Activated CD4-positive, alpha-beta T cell treated with anti-CD3 and anti-CD28 coated beads for 48 hours (primary cell): ENCODE measurements around the gene PACSIN2.
"Not testable (repeated sequence)": the region's sequence is repeated elsewhere in the genome, so short reads cannot be mapped to it uniquely, and the experiment has no call there.

ENCODE experiments used
- DNase-seq: peaks from one replicate; pipeline ENCODE4 v3.0.0-alpha.2; 2020

PACSIN2 gene

DNA sequence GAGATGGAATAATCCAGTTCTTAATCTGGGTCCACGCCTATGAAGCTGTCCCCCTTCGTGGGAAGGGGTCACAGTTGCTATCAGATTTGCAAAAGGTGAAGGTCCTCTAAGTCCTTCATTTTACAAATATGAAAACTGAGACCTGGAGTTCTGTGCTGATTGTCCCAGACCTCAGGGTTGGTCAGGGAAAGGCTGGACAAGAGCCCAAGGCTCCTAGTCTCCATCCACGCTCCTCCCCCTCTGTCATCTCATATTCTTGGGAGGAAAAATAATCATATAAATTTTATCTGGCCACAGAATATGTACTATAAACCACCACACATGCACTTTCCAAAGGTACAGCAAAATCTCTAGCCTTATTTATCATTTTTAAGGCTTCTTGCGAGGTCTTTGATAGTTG lies 5.5 kb downstream of the PACSIN2 start:
- DNase-seq, result no peak

DNA sequence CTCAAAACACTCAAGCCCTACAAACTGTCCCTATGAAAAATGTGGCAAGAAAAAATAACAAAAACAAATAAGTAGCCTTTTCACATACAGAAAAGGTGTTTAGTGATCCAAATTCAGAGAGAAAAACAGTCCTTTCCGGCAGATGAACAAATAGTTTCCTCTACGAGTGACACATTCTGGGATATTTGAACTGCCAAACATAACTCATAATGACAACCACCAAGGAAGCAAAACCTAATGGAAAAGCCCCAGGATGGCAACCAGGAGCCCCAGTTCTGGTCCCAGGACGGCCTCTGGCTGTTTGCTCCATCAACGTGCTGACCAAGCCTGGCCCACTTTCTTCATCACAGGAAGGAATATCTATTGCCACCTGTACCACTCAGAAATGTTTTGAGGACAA lies 6.0 kb downstream of the PACSIN2 start:
- no peak for DNase-seq

DNA sequence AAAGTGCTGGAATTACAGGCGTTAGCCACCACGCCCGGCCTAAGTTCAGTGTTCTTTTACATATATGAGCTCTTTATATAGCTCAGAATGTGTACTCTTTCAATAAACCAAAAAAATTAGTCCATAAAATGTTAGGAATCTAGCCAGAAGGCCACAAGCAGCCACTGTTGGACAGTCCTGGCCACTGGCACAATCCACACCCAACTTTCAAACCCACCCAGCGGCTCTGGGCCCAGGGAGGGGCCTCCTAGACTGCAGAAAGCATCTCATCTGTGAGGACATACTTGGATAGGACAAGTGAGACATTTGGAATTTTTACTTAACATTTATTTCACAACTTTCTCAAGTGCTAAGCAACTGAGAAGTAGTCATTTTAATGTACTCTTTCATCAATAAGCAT lies 6.4 kb downstream of the PACSIN2 start:
- no peak for DNase-seq

DNA sequence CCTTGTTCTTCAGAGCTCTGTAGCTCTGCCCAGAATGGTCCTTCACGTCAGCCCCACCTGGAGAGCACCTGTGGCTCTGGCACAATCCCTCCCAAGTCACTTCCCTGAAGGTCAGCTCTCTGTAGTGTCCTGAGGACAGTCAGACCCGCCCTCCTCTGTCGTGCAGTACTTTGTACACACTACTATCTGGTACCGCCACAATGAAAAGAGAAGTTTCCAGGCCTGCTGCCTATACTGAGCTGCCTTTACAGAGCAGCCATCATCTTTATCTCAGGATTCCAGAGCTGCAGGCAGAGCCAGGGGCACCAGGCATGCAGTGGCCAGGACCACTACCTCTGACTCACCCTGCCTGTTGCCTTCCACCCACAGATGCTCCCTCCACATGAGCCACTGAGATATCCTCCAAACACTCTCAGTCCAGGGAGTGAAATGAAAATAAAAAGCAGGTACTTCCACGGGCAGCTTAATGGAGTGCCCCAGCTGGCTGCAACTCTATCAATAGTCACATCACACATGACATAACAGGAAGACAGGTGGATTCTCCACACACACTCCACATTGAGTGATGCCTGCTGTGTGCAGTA lies 7.3 kb downstream of the PACSIN2 start:
- DNase-seq, result no peak

DNA sequence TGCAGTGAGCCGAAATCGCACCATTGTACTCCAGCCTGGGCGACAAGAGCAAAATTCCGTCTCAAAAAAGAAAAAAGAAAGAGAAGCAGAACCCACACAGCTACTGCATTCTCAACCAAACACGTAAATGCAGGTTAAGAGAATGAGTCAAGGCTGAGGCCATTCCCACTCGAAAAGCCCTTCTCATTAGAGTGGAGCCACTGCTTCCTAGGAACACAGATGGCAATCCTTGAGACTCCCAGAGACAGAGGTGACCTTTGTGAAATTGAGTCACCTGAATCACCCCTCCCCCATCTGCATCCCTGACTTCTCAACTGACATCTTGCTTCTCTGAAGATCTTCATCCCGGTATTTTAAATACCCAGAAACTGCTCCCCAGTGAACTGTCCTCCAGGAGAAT lies 8.2 kb downstream of the PACSIN2 start:
- DNase-seq, result no peak

DNA sequence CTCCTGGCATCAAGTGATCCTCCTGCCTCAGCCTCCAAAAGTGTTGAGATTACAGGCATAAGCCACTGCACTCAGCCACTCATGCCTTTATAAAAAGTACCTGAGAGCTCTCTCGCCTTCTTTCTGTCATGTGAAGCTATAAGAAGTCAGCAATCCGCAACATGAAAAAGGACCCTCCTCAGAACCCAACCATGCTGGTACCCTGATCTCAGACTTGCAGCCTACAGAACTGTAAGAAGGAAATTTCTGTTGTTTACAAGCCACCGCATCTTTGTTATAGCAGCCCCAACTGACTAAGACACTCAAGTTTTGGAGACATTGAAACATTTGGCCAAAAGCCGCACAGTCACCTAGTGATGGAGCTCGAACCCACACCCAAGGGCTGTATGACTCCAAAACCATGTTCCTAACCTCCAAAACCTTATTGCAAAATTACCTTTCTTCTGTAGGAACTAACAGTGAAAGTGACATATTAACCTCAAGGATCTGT lies 8.9 kb downstream of the PACSIN2 start:
- DNase-seq, result no peak

DNA sequence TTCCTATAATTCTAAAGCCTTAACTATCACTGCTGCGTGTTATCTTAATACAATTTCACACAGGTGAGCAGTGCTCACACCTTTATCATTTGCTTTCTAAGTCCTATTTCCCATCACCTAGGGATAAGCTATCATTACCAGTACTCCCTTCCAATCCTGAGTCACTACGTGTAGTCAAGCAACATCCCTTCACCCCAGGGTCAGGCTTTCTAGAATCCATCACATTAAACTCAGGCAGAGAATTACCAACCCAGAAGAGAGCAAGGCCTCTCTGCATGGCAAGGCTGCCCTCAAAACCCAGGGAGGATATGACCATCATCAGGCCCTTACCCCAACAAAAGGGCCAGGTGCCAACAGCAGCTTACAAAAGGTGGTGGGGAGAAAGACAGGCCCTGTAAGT lies 9.8 kb downstream of the PACSIN2 start:
- DNase-seq, result no peak

DNA sequence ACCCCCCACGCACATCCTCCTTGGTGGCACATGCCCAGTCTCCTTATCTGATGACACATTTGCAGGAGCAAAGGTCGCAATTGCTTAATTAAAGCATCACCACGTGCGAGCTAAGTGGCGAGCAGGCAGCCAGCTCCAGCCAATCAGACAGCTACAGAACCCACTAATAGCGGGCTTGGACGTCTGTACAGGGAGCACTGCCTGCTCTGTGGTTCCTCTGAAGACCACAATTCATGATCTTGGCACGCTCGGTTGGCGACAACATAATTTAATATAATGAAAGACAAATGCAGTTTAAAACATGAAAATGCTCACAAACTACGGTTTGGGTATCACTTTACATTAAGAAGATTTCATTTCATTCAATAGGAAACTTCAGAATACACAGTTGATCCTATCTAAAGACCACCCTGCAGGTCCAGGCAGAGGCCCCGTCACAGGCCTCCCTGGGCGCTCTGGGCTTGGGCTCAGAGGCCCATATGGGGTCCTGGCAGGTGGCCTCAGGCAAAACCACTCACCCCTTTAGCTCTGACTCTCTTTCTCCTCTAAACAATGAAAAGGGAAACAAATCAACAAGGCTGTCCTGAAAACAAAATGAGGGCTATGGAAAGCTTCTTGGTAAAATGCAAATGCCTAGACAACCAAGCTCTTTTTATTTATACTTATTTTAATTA lies 10.4 kb downstream of the PACSIN2 start:
- DNase-seq, result no peak

DNA sequence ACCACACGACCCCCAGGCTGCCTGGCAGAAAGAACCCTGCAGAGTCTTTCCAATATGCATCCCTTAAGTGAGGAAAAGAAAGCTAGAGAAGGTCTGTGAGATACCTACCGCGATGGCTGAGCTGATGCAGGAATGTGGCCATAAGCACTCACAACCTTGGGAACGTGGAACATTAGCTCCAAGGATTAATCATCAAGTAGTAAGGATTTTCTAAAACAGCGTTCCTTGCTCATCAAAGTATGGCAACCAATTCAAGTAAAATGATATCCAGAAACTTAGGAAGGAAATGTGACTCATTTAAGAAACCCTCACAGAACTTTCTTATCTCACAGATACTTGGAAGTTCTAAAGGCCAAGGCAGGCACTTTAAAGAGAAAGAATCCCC lies 12.8 kb downstream of the PACSIN2 start:
- DNase-seq, result no peak

DNA sequence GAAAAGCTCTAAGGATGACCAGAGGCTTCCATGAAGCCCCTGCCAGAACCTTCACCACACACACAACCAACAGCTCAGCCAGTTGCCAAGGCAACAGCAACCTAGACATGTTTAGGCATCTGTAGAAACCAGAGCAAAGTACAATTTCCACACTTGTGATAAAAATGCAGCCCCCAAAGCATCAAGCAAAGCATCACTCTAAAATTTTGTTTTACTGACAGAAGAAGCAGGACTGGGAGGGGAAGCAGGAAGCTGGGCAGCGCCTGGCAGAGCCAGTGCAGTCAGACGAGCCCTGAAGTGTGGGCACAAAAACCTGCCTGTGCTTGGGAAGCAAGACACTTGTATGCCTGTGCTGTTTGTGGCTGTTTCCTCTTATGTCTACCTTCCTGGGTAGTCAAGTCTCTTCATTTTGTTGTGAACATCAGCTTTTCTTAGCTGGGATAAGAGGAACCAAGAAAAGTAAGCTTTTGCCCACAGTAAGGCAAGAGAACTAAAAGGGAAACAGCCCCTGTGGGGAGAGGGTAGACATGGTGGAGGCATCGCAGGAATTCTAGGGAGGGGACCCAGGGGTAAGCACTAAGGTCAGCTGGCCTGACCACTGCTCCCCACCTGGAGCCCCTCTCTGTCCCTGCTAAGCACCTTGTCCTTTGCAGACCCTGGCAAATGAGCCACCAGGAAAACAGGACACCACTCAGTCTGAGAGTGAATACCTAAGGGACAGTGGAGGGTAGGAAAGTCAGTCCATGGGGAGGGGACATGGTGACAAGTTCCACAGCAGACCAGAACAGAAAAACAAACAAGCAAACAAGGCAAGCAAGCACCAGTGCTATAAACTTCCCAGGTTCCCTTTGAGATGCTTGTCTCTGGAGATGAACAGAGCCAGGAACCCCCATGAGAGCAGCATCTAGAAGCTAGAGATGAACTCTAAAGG lies 13.4 kb downstream of the PACSIN2 start:
- no peak for DNase-seq

DNA sequence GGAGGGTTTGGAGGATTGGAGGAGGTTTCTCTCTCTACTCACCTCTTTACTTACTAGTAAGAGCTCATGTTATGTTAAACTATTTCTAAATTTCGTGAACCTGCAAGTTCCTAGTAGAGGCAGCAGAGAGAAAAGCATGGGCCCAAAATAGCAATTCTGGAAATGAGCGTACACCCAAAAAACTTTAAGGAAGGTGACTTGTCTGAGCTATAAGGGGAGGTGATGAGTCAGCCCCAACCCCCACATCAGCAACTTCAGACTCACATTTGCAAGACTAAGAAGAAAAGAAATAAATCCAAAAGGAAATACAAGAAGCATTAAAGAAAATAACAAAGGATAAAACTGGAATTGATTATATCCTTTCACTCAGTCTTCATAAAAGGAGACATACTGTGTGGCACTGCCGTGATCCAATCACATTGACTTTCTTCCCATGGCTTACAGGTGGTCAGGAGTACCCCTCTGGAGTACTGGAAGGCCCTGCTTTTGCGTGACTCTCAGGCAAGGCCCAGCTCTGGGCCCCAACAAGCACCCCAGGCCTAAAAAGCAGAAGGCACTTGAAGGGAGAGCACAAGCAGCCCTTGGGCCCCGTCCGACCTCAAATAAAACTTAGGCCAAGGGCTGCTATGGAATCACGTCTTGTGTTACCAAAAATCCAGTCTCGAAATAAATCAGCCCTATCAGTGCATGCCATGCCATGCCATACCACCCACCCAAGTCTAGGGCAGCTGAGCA lies 14.3 kb downstream of the PACSIN2 start:
- DNase-seq, result peak; percentile 72

DNA sequence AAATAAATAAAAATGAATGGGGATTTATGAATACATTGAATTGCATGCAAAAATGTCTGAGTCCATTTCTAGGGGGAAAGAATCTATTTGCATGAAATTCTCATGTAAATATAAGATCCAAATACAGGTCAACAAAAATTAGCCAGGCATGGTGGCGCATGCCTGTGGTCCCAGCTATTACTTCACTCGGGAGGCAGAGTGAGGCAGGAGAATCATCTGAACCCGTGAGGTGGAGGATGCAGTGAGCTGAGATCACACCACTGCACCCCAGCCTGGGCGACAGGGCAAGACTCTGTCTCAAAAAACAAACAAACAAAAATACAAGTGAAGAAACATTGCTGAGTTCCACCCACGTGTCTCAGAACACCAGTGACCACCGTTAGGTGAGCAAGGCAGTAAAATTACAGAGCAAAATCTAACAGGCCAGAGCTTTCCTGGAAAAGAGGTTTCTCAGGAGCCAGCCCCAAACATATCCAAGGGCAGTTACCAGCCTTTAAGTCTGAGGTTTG lies 17.3 kb downstream of the PACSIN2 start:
- no peak for DNase-seq

DNA sequence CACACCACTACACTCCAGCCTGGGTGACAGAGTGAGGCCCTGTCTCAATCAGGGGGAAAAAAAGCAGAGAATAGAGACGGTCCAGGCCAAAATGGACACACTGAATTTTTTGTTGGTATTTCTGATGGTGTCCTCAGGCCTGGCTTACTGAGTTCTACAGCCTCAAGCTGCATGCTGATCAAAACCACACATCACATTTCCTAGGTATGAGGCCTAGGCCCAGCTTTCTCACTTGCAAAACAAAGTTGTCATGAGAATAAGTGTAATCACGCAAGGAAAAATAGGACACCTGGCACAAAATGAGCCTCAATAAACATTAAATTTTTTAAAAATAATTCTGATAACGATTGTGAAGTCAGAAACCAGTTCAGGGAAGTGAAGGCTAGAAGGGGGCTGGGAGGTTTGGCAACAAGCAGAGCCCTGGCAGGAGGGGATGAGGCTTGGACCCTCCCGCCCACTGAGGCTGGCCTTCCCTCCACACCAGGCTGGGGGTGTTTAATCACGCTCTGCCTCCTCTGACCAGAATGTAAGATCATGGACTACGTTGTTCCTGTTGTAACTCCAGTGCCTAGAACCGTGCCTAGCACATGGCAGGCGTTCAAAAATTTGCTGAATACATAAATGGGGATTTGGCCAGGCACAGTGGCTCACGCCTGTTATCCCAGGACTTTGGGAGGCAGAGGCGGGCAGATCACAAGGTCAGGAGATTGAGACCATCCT lies 18.1 kb downstream of the PACSIN2 start:
- DNase-seq, result no peak

DNA sequence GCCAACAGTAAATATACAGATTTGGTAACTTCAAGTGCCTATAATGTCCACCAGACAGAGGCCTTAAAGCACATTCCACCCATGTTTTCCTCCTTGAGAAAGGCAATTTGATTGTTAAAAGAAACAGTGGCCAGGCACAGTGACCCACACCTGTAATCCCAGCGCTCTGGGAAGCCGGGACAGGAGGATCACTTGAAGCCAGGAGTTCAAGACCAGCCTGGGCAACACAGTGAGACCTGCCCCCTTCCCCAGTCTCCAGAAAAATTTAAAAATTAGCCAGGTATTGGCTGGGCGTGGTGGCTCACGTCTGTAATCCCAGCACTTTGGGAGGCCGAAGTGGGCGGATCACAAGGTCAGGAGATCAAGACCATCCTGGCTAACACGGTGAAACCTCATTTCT lies 19.3 kb downstream of the PACSIN2 start:
- DNase-seq, result not testable (repeated sequence)

DNA sequence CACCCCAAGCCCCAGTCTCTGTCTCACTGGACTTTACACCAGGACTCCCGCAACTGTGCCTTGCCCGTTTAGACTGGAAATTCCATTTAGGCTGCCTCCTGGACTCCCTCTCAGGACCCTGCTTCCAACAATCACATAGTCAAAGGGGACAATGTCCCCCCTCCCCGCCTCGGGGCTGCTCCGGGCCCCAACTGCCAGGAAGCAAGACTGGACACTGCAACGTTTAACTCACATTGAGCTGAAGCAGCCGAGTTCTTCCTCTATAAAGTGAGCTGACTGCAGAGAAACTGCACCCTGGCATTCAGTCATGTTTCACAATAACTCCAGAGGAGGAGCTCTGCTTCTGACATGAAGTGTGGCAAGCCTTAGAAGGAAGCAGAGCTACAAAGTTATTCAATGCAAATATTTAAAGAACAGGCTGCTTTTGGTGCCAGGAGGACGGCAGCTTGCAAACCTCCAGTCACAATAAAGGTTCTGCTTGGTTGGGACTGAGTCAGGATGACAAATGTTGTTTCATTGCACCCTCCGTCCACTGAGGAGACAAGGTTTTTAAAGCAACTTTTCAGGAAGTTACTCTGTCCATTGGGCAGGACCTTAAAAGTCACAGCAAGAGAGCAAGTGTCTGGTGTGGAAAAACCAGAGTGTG lies 19.9 kb downstream of the PACSIN2 start:
- DNase-seq, result no peak

DNA sequence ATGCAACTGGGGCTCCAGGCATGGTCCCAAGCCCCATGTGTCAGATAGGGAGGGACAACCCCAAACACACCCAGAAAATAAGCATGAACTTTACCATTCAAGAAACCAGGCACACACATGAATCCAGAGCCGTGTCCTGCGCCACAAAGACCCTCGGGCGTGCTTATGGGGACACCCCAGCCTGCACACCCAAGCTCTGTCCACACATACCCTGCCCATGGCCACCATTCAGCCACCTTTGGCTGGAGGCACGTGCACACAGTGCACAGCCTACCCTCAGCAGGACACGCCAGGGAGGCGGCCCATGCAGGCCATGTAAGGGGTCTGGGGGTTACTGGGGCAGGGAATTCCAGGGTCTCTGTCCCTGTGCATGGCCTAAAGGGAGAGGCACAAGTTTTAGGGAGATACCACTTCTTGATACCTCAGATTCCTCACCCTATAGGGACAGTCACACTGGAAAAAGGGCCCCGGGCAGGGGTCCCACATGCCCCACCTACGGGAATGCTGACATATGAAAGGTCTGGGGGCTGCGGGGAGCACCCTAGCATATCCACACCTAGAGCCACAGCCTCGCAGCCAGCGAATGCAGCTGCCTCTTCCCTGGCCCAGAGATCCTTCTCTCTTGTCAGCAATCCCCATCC lies 20.6 kb downstream of the PACSIN2 start:
- DNase-seq, result no peak

DNA sequence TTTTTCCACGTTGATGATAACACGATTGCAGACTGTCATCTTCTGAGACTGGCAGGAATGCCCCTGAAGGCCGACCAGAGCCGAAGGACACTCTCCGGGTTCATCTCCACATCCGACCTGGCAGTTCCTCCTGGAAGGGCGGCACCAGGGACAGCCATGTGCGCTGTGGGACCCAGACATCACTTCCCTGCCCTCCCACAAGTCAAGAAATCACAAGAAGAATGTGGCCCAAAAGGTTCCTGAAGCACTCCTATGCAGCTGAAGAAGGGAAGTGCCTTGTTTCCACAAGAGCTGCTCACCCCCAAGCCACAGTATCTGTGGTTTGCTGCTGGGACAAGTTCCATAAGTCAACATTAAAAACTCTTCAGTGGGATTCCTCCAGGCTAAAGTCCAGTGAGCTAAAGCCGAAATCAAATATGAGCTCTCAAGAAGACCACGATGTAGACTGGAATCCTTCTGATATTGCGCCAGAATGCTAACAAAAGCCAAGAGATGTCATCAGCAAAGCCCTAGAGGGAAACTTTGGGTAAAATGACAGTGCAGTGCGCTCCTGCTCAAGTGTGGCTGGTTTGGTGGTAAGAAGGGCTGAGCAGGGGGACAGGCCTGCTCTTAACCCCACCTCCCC lies 21.2 kb downstream of the PACSIN2 start:
- DNase-seq, result no peak

DNA sequence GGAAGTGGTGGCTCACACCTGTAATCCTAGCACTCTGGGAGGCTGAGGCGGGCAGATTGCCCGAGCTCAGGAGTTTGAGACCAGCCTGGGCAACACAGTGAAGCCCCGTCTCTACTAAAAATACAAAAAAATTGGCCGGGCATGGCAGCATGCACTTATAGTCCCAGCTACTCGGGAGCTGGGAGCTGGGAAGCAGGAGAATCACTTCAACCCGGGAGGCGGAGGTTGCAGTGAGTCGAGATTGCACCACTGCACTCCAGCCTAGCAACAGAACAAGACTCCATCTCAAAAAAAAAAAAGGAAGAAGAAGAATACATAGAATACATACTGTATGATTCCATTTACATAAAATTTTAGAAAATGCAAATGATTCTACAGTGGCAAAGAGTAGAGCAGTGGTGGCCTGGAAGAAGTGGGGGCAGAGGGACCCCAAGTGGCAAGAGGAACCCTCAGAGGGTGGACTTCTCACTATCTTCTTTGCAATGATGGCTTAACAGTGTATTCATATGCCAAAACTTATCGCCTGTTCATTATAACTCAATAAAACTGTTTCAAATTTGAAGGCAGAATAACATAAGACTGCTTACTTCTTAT lies 22.0 kb downstream of the PACSIN2 start:
- DNase-seq, result no peak

DNA sequence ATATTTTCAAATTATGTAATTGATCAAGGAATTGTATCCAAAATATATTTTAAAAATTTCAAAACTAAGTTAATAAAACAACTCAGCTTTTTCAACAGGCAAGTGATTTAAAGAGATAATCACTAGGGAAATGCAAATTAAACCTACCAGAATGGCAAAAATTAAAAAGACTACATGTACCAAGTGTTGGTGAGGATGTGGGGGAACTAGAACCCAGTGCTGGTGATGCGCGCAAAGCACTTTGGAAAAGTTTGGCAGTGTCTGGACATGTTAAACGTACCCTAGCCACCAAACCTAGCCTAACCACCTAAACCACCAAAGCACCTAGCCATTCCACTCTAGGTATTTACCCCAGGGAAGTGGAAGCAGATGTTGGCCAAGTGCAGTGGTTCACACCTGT lies 22.9 kb downstream of the PACSIN2 start:
- no peak for DNase-seq

DNA sequence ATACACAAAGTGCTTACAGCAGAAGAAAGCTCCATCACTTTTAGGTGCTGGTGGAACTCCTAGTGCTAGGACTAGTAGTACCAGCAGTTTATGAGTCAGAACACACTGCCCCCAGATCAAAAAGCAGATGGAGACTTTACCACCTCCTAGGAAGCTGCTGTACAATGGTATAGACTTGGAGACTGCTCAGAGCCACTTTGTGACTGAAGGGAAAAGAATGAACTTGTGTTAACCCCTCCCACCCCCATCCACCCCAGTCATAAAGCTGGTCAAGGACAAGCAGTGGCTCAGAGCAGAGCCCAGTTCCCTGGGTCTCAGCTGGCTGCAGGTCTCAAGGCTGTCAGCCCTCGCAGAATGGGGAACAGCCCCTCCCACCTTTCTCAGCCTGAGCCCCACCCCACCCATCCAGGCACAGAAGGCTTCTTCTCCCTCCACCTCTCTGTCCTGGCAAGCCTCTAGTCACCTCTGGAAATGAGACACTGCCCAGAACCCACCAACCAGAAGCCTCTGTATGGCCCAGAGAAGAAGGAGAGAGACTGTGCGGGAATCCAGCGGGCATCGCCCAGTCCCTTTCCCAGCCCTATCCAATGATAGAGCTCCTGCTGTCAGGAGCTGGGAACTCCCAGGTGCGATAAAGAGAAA lies 23.8 kb downstream of the PACSIN2 start:
- DNase-seq, result no peak
